Cardiac muscle cell (in vitro differentiated cells and primary cell): ENCODE data around the gene TBC1D9B. TPM values are rescaled to one million over a fixed set of nuclear protein-coding genes. Genes with fewer than 3 reads are reported as not detected.

Experiments used
- DNase-seq, 2 donors: peaks; one replicate each; pipeline versions ENCODE4 v3.0.0 to v3.0.0-alpha.2; 2010 to 2017; ENCODE audit warnings: low read depth in 1 of 2, low spot score in 1 of 2
- H3K27ac ChIP-seq: fragments of 200-600 bp; sonication (generic); 2 replicates; pipeline ENCODE4 v1.5.1; 2016
- H3K27me3 ChIP-seq: fragments of 200-600 bp; sonication (generic); 2 replicates; pipeline ENCODE4 v1.6.0; 2016; ENCODE audit warnings: control low read depth
- H3K36me3 ChIP-seq: fragments of 200-600 bp; sonication (generic); 2 replicates; pipeline ENCODE4 v1.5.1; 2016; ENCODE audit warnings: control low read depth
- H3K4me1 ChIP-seq: fragments of 200-600 bp; sonication (generic); 2 replicates; pipeline ENCODE4 v1.8.1; 2017; ENCODE audit warnings: low read depth, mild to moderate bottlenecking, mixed run types
- H3K4me3 ChIP-seq: fragments of 200-600 bp; sonication (generic); 2 replicates; pipeline ENCODE4 v1.5.1; 2016; ENCODE audit warnings: mild to moderate bottlenecking
- H3K9me3 ChIP-seq: fragments of 200-600 bp; sonication (generic); 2 replicates; pipeline ENCODE4 v1.5.1; 2017; ENCODE audit warnings: low read depth, mild to moderate bottlenecking, control low read depth
- polyA plus RNA-seq: library from polyadenylated mRNA; unstranded; fragments of >200 nt; fragmentation: Nextera tagmentation; extraction: Ambion mirVana; gene quantifications from 2 replicates; pipeline ENCODE4 v1.2.1, GENCODE V29; 2016
- total RNA-seq: library from RNA; depleted of rRNA; stranded (reverse); fragments of >200 nt; gene quantifications from 2 replicates; pipeline ENCODE4 v1.2.3, GENCODE V29; 2016
- TF ChIP-seq, protein P1 (sequence below): IDR thresholded peaks from 2 replicates; pipeline ENCODE4 v1.5.1; 2012; ENCODE audit warnings: low read depth, mild to moderate bottlenecking, low read length

The TBC1D9B gene
- total and polyA plus RNA-seq, 2 experiments from 2014 or later, result 63.6 to 113 TPM

DNA sequence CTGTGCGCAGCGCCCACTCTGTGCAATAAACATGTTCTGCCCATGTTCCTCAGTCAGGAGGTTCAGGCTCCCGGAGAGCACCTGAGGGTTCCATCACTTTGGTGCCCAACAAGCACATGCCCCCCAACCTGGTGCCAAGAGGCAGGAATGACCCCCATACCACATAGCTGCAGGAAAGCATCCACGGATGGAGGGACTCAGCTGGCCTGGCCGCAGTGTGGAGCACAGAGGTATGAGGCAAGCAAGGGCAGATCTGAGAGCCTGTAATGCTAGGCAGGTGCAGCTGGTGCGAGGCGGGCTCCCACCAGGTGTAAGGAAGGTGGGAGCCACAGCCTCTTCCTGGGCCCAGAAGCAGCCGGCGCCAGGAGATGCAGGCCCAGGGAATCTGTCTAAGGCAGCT, 44.8 kb downstream of the TBC1D9B start:
- Histone ChIP-seq H3K27me3 (no peaks in the 10 kb centered on the region), H3K27ac (no peak overlapping the region), H3K4me1 (peaks cover 10% of the 10 kb centered on the region), H3K36me3 (peaks cover 14% of the 10 kb centered on the region), H3K4me3 (no peak overlapping the region), H3K9me3 (no peaks in the 10 kb centered on the region)
- no peak for DNase-seq
- TF ChIP-seq, protein P1, sequence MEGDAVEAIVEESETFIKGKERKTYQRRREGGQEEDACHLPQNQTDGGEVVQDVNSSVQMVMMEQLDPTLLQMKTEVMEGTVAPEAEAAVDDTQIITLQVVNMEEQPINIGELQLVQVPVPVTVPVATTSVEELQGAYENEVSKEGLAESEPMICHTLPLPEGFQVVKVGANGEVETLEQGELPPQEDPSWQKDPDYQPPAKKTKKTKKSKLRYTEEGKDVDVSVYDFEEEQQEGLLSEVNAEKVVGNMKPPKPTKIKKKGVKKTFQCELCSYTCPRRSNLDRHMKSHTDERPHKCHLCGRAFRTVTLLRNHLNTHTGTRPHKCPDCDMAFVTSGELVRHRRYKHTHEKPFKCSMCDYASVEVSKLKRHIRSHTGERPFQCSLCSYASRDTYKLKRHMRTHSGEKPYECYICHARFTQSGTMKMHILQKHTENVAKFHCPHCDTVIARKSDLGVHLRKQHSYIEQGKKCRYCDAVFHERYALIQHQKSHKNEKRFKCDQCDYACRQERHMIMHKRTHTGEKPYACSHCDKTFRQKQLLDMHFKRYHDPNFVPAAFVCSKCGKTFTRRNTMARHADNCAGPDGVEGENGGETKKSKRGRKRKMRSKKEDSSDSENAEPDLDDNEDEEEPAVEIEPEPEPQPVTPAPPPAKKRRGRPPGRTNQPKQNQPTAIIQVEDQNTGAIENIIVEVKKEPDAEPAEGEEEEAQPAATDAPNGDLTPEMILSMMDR, result no peak

DNA sequence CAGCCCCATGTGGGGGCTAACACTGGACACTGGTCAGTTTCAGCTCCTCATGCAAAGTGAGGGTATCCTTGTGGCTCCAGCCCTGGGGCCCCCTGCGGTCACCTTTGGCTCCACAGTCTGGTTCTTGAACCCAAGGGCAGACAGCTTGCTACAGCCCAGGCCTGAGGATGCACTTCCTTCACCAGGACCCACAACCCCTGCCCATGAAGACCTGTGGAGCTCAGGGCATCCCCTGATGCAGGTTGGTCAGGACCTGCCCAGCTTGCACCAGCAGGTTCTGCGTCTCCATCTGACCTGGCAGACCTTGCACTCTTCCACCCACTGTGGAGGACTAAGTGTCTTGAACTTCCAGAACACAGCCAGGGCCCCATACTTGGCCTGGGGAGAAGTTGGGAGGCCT, 45.4 kb downstream of the TBC1D9B start:
- Histone ChIP-seq H3K9me3 (no peaks in the 10 kb centered on the region), H3K4me3 (no peak overlapping the region), H3K4me1 (peaks cover 10% of the 10 kb centered on the region), H3K36me3 (peaks cover 9% of the 10 kb centered on the region), H3K27me3 (no peaks in the 10 kb centered on the region), H3K27ac (no peak overlapping the region)
- DNase-seq, result no peak
- TF ChIP-seq, protein P1, result no peak

DNA sequence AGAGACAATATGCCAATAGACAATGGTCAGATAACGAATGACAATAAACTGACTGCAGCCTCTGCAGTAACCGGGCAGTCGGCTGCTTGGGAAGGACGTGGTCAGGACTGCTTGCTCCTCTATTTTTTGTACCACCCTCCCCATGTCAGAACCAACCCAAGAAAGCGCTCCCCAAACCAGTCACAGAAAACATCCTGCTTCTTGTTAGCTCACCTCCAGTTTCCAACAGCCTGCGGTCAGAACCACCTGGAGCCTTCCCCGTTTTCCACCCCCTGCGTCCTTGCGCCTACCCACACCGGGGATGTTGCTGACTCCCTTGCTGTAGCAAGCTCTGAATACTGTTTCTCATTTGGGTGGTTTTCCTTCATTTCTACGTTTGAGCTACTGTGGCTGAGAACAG, 47.4 kb downstream of the TBC1D9B start:
- H3K27me3 ChIP-seq, result no peaks in the 10 kb centered on the region
- TF ChIP-seq, protein P1, result no peak
- H3K36me3 ChIP-seq, result peaks cover 9% of the 10 kb centered on the region
- no peak overlapping the region for H3K4me3 ChIP-seq
- H3K4me1 ChIP-seq, result peaks cover 10% of the 10 kb centered on the region
- DNase-seq, result no peak
- H3K27ac ChIP-seq, result no peak overlapping the region
- H3K9me3 ChIP-seq, result no peaks in the 10 kb centered on the region

DNA sequence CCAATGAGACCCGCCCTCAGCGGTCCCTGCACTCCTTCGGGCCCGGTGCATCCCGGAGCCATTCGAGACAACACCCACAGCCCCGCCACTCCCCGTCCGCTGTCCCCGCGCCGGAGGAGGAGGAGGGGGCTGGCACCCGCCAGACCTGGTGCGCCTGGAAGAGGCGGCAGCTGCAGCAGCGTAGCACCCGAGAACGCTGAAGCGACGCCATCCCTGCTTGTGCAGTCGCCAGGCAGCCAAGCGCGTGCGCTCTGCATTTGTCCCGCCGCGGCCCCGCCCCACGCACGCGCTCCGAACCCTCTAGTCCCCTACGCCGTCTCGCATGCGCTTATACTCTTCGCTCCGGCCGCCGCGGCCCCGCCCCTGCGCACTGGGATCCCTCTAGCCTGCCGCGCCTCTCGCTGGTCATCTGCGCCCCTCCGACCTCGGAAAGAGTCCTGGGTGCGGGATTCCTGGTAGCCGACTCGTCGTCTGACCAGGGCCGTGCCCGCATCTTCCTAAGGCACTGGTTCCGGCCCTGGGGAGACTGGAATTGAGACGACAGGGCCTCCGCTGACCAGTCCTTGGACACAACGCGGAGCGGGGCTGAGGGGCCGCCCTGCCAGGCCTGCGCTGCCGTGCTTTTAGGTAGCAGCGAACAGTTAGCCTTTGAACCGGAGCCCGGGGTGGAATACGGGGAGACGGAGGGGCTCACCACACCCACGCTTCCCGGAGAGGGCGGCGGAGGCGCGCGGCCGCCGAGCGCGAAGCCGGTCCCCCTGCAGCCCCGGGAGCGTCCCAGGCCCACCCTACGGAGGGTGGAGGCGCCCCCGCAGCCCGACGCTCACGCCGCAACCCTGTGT, 48.9 kb downstream of the TBC1D9B start, which contains the start of gene MRNIP:
Gene MRNIP (minus strand): TSS at position 232 of the 842 bp plus-strand sequence. CDS start 21 bp downstream, at position 211.
- TF ChIP-seq, protein P1, result peak; percentile 21
- Histone ChIP-seq H3K27me3 (no peaks in the 10 kb centered on the region), H3K27ac (peak within 1 kb of the TSS; percentile 82), H3K4me3 (peak within 1 kb of the TSS; percentile 81), H3K36me3 (peaks cover 8% of the 10 kb centered on the region), H3K4me1 (peaks cover 10% of the 10 kb centered on the region), H3K9me3 (no peaks in the 10 kb centered on the region)
- peak; percentile 96 to 99 for DNase-seq

DNA sequence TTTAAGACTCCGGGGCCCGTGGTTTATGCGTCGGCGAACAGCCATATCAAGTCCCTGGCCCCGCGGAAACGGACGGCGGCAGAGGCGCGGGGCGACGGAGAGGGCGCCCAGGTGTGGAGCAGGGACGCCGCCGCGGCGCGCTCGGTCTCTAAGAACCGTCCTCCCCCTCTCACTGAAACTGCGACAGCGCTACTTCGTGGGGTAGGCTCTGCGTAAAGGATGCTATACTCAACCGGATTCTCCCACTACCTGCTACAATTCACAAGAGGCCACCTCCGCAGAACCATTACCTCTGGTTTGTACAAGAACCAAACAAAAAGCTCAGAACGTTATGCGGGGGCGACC, 49.5 kb downstream of the TBC1D9B start:
- Histone ChIP-seq H3K27me3 (no peaks in the 10 kb centered on the region), H3K4me3 (peak overlapping the region; percentile 81), H3K4me1 (peaks cover 10% of the 10 kb centered on the region), H3K9me3 (no peaks in the 10 kb centered on the region), H3K36me3 (peaks cover 5% of the 10 kb centered on the region), H3K27ac (peak overlapping the region; percentile 67)
- TF ChIP-seq, protein P1, result no peak
- peak; percentile 23 to 65 for DNase-seq
